ENCODE measurements around the gene MYO1H. TPM values are rescaled to one million over a fixed set of nuclear protein-coding genes. Genes with fewer than 3 reads are reported as not detected.

Gene MYO1H
- total RNA-seq, 1 experiment from 2014 or later = 0.26 TPM

DNA sequence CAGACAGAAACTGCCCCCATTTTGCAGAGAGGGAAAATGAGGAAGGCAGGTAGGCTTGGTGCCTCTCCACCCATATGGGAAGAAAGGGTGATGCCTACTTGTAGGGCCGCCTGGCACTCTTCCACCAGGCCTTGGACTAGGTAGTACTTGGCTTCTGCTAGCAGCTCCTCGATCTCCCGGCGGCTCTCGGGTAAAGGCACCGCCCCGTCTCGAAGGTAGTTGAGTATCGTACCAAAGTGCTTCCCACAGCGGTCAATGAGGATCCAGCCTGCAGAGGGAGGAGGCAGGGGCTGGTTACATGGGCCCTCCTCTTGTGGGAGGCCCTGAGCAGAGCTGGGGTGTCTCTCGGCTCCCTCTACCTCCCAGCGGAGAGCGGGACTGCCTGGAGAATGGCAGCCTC is 112.8 kb downstream of the MYO1H start:
- no peak overlapping the region for H3K4me3 Mint-ChIP-seq
- Histone ChIP-seq H4K20me1 (ENCODE audit: control insufficient read depth, insufficient read depth, insufficient read length) (peaks cover 2% of the 10 kb centered on the region), H3K27ac (ENCODE audit: insufficient read length, low read depth, low read length) (no peak overlapping the region)

More for the DNA sequence above, 112.8 kb downstream of the MYO1H start:
- TF ChIP-seq, protein P1, sequence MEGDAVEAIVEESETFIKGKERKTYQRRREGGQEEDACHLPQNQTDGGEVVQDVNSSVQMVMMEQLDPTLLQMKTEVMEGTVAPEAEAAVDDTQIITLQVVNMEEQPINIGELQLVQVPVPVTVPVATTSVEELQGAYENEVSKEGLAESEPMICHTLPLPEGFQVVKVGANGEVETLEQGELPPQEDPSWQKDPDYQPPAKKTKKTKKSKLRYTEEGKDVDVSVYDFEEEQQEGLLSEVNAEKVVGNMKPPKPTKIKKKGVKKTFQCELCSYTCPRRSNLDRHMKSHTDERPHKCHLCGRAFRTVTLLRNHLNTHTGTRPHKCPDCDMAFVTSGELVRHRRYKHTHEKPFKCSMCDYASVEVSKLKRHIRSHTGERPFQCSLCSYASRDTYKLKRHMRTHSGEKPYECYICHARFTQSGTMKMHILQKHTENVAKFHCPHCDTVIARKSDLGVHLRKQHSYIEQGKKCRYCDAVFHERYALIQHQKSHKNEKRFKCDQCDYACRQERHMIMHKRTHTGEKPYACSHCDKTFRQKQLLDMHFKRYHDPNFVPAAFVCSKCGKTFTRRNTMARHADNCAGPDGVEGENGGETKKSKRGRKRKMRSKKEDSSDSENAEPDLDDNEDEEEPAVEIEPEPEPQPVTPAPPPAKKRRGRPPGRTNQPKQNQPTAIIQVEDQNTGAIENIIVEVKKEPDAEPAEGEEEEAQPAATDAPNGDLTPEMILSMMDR (conservative IDR thresholded peaks at IDR 0.05) = no peak
- Histone ChIP-seq H2BK20ac (ENCODE audit: low read depth, low read length, poor library complexity, severe bottlenecking) (no peak overlapping the region), H3K79me1 (ENCODE audit: insufficient read depth, low read depth, low read length, poor library complexity, severe bottlenecking) (peaks cover 6% of the 10 kb centered on the region), H3K4me1 (ENCODE audit: insufficient read depth, low read length) (peaks cover 41% of the 10 kb centered on the region), H4K91ac (ENCODE audit: insufficient read length, low read depth, low read length) (peak overlapping the region; percentile 79), H3K56ac (ENCODE audit: insufficient read length, low read depth, low read length) (no peak overlapping the region), H3K23me2 (ENCODE audit: insufficient read length, low read depth, low read length, poor library complexity, severe bottlenecking) (no peaks in the 10 kb centered on the region), H3K18ac (ENCODE audit: insufficient read length, low read depth, low read length) (peak overlapping the region; percentile 58), H2BK12ac (ENCODE audit: insufficient read length, low read depth, low read length) (peak overlapping the region; percentile 36), H2BK5ac (ENCODE audit: insufficient read length, low read length) (no peak overlapping the region), H3K27me3 (ENCODE audit: insufficient read depth, low read length) (no peaks in the 10 kb centered on the region), H3K23ac (ENCODE audit: insufficient read length, low read depth, low read length) (no peak overlapping the region), H4K8ac (replicated peaks; ENCODE audit: insufficient read length, low read depth, low read length) (no peak overlapping the region), H3K14ac (ENCODE audit: insufficient read depth, low read length) (peak overlapping the region; percentile 62), H3K79me2 (ENCODE audit: insufficient read depth, low read length) (peaks cover 5% of the 10 kb centered on the region; the same call in 1 of the 2 replicates), H3K4me2 (ENCODE audit: insufficient read depth, insufficient read length, low read length) (no peak overlapping the region), H3T11ph (ENCODE audit: low read length) (no peak overlapping the region), H2AFZ (ENCODE audit: low read length) (no peak overlapping the region), H4K5ac (ENCODE audit: insufficient read length, low read depth, low read length) (no peak overlapping the region), H3K9me3 (ENCODE audit: control insufficient read depth, low read depth, low read length) (no peaks in the 10 kb centered on the region), H2AK5ac (ENCODE audit: insufficient read length, low read length) (peak overlapping the region; percentile 22), H2BK120ac (ENCODE audit: low read depth, low read length, poor library complexity, severe bottlenecking) (no peak overlapping the region), H2BK15ac (ENCODE audit: low read depth, low read length) (no peak overlapping the region), H3K4ac (ENCODE audit: low read depth, low read length) (peak overlapping the region; percentile 16; the same call in 1 of the 2 replicates), H3K9ac (ENCODE audit: extremely low read depth, insufficient read length, low read length) (no peak overlapping the region)
- Mint-ChIP-seq H3K4me1 (peaks cover 84% of the 10 kb centered on the region in 2 experiments), H3K27me3 (ENCODE audit: low read depth) (no peaks in the 10 kb centered on the region), H3K36me3 (ENCODE audit: insufficient read depth in 1 of 3, low read depth in 3 of 3) (peaks cover 20 to 49% (median 42%) of the 10 kb centered on the region in 3 experiments; a peak in 6 of 7 replicates), H3K9me3 (no peaks in the 10 kb centered on the region; a peak in 2 of 5 replicates), H3K27ac (peak overlapping the region; percentile 85 to 97 (median 86))
- no CpG with 5 or more reads among the region's 13 CpGs for WGBS (ENCODE audit: extremely low coverage, insufficient read length, low lambda C conversion rate)
- no peak for DNase-seq

Data from H9 (cell line).